Osteocyte (in vitro differentiated cells): Measurements from ENCODE around the gene RPS5. TPM values are rescaled to one million over a fixed set of nuclear protein-coding genes. Genes with fewer than 3 reads are reported as not detected.

Experiments used
- DNase-seq: peaks from one replicate; pipeline ENCODE4 v3.0.0; 2021; ENCODE audit warnings: mixed read lengths; ENCODE audit not compliant: unreplicated experiment; ENCODE audit errors: extremely low spot score
- H3K27ac Mint-ChIP-seq: one replicate; pipeline ENCODE4 v1.8.0; 2021; ENCODE audit warnings: mild to moderate bottlenecking, mixed read lengths; ENCODE audit not compliant: unreplicated experiment
- H3K27me3 Mint-ChIP-seq: one replicate; pipeline ENCODE4 v1.8.0; 2021; ENCODE audit warnings: mixed read lengths; ENCODE audit not compliant: unreplicated experiment
- H3K36me3 Mint-ChIP-seq: one replicate; pipeline ENCODE4 v1.8.0; 2021; ENCODE audit warnings: mixed read lengths; ENCODE audit not compliant: unreplicated experiment
- H3K4me1 Mint-ChIP-seq: one replicate; pipeline ENCODE4 v1.8.0; 2021; ENCODE audit warnings: mixed read lengths; ENCODE audit not compliant: unreplicated experiment
- H3K4me3 Mint-ChIP-seq: one replicate; pipeline ENCODE4 v1.8.0; 2021; ENCODE audit warnings: mild to moderate bottlenecking, moderate library complexity, mixed read lengths; ENCODE audit not compliant: unreplicated experiment
- H3K9me3 Mint-ChIP-seq: one replicate; pipeline ENCODE4 v1.8.0; 2021; ENCODE audit warnings: mixed read lengths; ENCODE audit not compliant: unreplicated experiment
- total RNA-seq: library from RNA; stranded (reverse); gene quantifications from 2 replicates; pipeline ENCODE4 v1.2.1, GENCODE V29; 2021
- TF ChIP-seq, protein P1 (sequence below): fragments of 200-600 bp; sonication (generic); IDR thresholded peaks from 2 replicates; pipeline ENCODE4 v1.5.0; 2021; ENCODE audit warnings: antibody characterized with exemption, mild to moderate bottlenecking, moderate library complexity

RPS5 gene
- total RNA-seq, 1 donor from 2014 or later, result 942 TPM

DNA sequence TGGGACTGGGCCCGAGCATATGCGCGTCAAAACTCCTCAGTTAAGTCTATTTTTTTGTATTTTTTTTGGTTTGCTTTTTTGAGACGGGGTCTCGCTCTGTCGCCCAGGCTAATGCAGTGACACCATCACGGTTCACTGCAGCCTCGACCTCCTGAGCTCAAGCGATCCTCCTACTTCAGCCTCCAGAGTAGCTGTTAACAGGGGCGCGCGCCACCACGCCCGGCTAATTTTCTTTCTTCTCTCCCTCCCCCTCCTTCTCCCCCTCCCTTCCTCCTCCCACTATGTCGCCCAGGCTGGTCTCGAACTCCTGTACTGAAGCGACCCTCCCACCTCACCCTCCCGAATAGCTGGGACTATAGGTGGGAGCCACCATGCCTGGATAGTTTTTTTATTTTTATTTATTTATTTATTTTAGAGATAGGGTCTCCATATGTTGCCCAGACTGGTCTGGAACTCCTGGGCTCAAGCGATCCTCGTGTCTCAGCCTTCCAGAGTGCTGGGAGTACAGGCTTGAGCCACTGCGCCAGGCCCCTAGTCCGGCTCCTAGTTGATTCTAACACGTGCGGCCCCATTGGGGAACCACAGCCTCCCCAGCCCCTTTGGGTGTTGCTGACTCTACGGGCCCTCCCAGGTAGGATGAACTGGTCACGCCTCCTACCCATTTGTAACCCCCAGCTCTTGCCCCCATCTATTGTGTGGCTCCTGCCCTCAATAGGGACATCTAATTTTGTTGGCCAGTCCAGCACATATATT lies 5.4 kb upstream of the RPS5 start:
- DNase-seq, result no peak
- no peaks in the 10 kb centered on the region for H3K9me3 Mint-ChIP-seq
- no peaks in the 10 kb centered on the region for H3K36me3 Mint-ChIP-seq
- H3K27ac Mint-ChIP-seq, result peak overlapping the region; percentile 97
- H3K27me3 Mint-ChIP-seq, result no peaks in the 10 kb centered on the region
- TF ChIP-seq, protein P1, sequence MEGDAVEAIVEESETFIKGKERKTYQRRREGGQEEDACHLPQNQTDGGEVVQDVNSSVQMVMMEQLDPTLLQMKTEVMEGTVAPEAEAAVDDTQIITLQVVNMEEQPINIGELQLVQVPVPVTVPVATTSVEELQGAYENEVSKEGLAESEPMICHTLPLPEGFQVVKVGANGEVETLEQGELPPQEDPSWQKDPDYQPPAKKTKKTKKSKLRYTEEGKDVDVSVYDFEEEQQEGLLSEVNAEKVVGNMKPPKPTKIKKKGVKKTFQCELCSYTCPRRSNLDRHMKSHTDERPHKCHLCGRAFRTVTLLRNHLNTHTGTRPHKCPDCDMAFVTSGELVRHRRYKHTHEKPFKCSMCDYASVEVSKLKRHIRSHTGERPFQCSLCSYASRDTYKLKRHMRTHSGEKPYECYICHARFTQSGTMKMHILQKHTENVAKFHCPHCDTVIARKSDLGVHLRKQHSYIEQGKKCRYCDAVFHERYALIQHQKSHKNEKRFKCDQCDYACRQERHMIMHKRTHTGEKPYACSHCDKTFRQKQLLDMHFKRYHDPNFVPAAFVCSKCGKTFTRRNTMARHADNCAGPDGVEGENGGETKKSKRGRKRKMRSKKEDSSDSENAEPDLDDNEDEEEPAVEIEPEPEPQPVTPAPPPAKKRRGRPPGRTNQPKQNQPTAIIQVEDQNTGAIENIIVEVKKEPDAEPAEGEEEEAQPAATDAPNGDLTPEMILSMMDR, result no peak
- peak overlapping the region; percentile 92 for H3K4me3 Mint-ChIP-seq
- peaks cover 31% of the 10 kb centered on the region for H3K4me1 Mint-ChIP-seq

DNA sequence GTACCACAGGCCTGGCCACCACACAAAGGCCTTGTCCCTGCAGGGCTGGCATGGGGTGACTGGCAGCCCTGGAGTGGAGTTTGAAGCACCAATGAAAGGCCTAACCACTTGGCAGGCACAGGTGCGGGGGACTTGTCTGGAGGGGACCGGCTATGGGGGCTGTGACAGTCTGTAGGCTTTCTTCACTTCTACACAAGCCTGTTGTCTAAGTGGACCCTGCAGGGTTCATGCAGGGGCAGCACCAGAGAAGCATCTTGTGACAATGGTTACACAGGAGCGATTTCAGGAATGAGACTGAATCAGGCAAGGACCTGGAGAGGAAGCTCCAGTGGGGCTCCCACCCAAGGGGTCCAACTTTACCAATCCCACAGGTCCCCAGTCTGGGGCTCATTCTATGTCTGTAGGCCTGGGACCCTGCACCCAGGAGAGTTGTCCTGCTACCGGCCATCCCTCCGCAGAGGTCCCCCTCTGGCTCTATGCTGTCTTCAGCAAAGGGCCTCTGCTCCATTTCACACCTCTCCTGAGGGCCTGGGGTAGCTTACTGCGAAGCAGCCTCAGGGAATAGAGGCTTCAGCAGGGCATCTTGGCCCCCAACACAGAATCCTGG lies 4.0 kb upstream of the RPS5 start:
- Mint-ChIP-seq H3K27ac (no peak overlapping the region), H3K27me3 (no peaks in the 10 kb centered on the region), H3K4me1 (peaks cover 39% of the 10 kb centered on the region), H3K4me3 (no peak overlapping the region), H3K9me3 (no peaks in the 10 kb centered on the region), H3K36me3 (peaks cover 3% of the 10 kb centered on the region)
- no peak for DNase-seq
- TF ChIP-seq, protein P1, result no peak

DNA sequence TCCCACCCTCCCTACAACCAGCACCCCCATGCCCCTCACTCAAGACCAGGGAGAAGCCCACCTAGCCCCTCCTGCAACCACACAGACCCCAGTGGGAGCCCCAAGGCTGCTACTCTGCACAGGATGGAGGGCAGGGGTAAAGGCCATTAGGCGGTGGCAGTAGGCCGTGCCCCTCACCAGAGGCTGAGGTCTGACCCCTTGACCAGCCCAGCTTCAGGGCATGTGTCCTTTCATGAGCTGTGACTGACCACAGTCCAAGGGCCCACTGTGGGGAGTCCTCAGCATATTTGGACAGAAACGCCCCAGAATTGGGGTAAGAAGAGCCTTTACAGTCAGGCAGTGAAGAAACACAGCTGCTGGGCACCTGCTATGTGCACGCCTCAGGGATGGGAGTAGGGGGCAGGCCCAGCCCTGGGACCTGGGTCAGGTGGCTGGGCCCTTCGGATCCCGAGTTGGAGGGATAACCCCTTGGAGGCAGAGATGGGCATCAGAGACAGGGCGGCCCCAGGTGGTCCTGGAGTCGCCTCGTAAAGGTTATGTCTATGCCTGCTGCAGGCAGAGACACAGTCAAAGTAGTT lies 1.7 kb upstream of the RPS5 start:
- Mint-ChIP-seq H3K4me3 (peak overlapping the region; percentile 91), H3K9me3 (no peaks in the 10 kb centered on the region), H3K4me1 (peaks cover 43% of the 10 kb centered on the region), H3K36me3 (peaks cover 13% of the 10 kb centered on the region), H3K27me3 (no peaks in the 10 kb centered on the region), H3K27ac (peak overlapping the region; percentile 99)
- TF ChIP-seq, protein P1, result no peak
- no peak for DNase-seq

DNA sequence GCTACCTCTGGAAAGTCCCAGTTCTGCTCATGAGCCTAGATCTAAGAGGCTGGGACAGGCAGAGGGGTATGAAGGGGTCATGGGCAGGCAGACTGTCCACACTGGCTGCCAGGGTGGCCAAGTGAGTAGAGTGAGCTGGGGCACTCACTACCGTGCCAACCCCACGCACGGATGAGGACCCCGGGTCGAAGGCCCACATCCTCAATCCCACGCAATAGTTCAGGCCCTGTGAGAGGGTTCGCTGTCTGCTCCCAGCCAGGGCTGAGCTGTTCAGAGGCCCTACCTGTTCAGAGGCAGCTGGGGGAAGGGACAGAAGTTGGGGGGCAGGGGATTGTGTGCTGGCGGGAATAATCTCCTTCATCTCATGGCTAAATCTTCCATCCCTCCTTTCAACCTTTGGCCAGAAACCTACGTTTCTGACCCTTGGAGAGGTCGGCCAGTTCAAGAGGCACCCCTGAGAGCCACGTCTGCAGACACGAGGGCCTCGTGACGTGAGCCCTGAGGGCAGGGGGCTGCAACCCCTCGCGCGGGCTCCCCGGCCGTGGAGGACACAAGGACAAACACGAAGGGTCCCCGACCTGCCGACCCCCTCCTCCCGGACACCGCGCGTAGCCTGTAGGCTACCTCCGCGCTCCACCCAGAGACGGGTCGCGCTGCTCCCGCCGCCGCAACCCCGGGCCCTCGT lies 1.0 kb upstream of the RPS5 start:
- Mint-ChIP-seq H3K4me3 (peak overlapping the region; percentile 91), H3K27ac (peak overlapping the region; percentile 99), H3K9me3 (no peaks in the 10 kb centered on the region), H3K4me1 (peaks cover 42% of the 10 kb centered on the region), H3K27me3 (no peaks in the 10 kb centered on the region), H3K36me3 (peaks cover 18% of the 10 kb centered on the region)
- no peak for DNase-seq
- TF ChIP-seq, protein P1, result no peak
